Breast epithelium (tissue), 3 donors: Measurements from ENCODE around the gene HSD17B2.

Experiments used
- CTCF ChIP-seq, 3 donors: fragments of 450-650 bp; IDR thresholded peaks; one replicate each; pipeline ENCODE4 v1.5.1; 2016 to 2017; ENCODE audit warnings: antibody characterized with exemption in 3 of 3, mild to moderate bottlenecking in 3 of 3, moderate library complexity in 3 of 3
- POLR2A ChIP-seq: fragments of 450-650 bp; IDR thresholded peaks from one replicate; pipeline ENCODE4 v1.6.1; 2016; ENCODE audit warnings: antibody characterized with exemption, mild to moderate bottlenecking, moderate library complexity
- POLR2AphosphoS5 ChIP-seq, 3 donors: sonication (generic); formaldehyde crosslinking; IDR thresholded peaks; one replicate each; pipeline ENCODE4 v1.6.1; 2017; ENCODE audit warnings: antibody characterized with exemption in 3 of 3

- TF ChIP-seq CTCF (IDR thresholded peaks at IDR 0.05) (no peak), POLR2A (no peak), POLR2AphosphoS5 (IDR thresholded peaks at IDR 0.05) (no peak)
Observed at GRCh38 chr16:82134846-82135245, 99.8 kb downstream of the HSD17B2 start.
